Measurements from ENCODE around the gene ERI3.

DNA sequence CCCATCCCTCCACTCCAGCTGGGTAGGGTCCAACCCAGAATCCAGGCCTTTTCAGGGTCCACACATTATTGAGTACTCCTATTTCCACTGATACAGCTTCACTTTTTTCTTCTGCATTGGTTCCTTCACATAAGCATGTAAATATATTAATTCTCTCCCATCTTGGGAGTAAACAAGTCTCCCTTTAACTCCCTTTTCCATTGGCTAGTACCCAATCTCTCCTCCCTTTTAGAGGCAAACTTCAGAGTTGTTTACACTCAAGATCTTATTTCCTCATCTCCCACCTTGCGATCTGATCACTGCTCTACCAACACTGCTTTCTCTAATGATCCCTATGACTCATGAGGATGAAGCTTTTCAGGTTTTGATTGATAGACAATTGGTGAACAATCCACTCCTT is 121.5 kb downstream of the ERI3 start:
- TF ChIP-seq CTCF (IDR thresholded peaks at IDR 0.05) (no peak), POLR2A (IDR thresholded peaks at IDR 0.05) (no peak)

Measured in thyroid gland (tissue), 4 donors.